HepG2 (cell line): Measurements from ENCODE around the gene PCDHB15. TPM values are rescaled to one million over a fixed set of nuclear protein-coding genes. Genes with fewer than 3 reads are reported as not detected.
"Not testable (repeated sequence)": the region's sequence is repeated elsewhere in the genome, so short reads cannot be mapped to it uniquely, and the experiment has no call there.

ENCODE experiments used
- ATAC-seq: fragments of 200-7000 bp; cut with Tn5 transposase; 3 replicates; pipeline ENCODE4 v1.9.1; 2020; ENCODE audit warnings: mild to moderate bottlenecking, moderate library complexity
- BruUV-seq: library from RNA; stranded (reverse); fragments of 400-500 nt; replicated peaks from 2 replicates; lab custom pipeline; 2021; lab: Mats Ljungman, UMichigan
- CTCF ChIA-PET: fragments of 300-600 bp; formaldehyde crosslinking; extraction: SDS; loops from one replicate; lab custom pipeline; 2021; ENCODE audit warnings: low total read pairs, inconsistent platforms, low intra/inter-chr PET ratio; lab: Yijun Ruan, JAX
- POLR2A ChIA-PET: fragments of 350-600 bp; sonication (Branson Sonifier 250); formaldehyde crosslinking; loops from one replicate; lab custom pipeline; 2020; ENCODE audit warnings: antibody characterized with exemption, inconsistent platforms; lab: Yijun Ruan, JAX
- DNase-seq: peaks from one replicate; pipeline ENCODE4 v3.0.0-alpha.2; 2015; ENCODE audit warnings: low spot score
- FAIRE-seq: peaks from 3 replicates; lab custom pipeline; 2011; peaks lifted over from hg19 to GRCh38; lab: Jason Lieb, UNC
- H2AFZ ChIP-seq: one replicate; pipeline ENCODE4 v1.6.1; 2011; ENCODE audit warnings: low read length, inconsistent platforms
- H3K27ac ChIP-seq: fragments of 300-600 bp; 3 replicates; pipeline ENCODE4 v1.8.0; 2011; ENCODE audit warnings: mixed run types, mild to moderate bottlenecking, mixed read lengths, low read length, inconsistent platforms; ENCODE audit not compliant: insufficient read depth; ENCODE audit errors: extremely low read length
- H3K27me3 ChIP-seq, 2 experiments: fragments of 200-600 bp in 1 of 2; 2 replicates in 1 of 2; 3 replicates in 1 of 2; pipeline versions ENCODE4 v1.6.0 to v1.8.0; 2011; ENCODE audit warnings: low read length in 2 of 2, mild to moderate bottlenecking in 2 of 2, moderate library complexity in 2 of 2, inconsistent platforms in 1 of 2; ENCODE audit not compliant: insufficient read depth in 2 of 2, control insufficient read depth in 1 of 2
- H3K36me3 ChIP-seq, 2 experiments: fragments of 200-600 bp in 1 of 2; replicated peaks in 1 of 2; 2 replicates in 1 of 2; 3 replicates in 1 of 2; pipeline versions ENCODE4 v1.5.1 to v1.8.0; 2011; ENCODE audit warnings: low read length in 2 of 2, inconsistent platforms in 1 of 2; ENCODE audit not compliant: insufficient read depth in 2 of 2, control insufficient read depth in 1 of 2
- H3K4me1 ChIP-seq: 2 replicates; pipeline ENCODE4 v1.5.1; 2012; ENCODE audit warnings: low read length, inconsistent platforms; ENCODE audit not compliant: insufficient read depth
- H3K4me2 ChIP-seq: 2 replicates; pipeline ENCODE4 v1.6.0; 2011; ENCODE audit warnings: low read depth, low read length, inconsistent platforms
- H3K4me3 ChIP-seq, 3 experiments: fragments of 200-600 bp in 1 of 3; sonication (generic), shearing (Covaris generic) in 1 of 3; replicated peaks in 1 of 3; 2 replicates each; pipeline ENCODE4 v1.5.1; 2011 to 2016; ENCODE audit warnings: low read length in 3 of 3, inconsistent platforms in 2 of 3, low read depth in 2 of 3, mild to moderate bottlenecking in 2 of 3, control low read depth in 1 of 3, mixed read lengths in 1 of 3; ENCODE audit not compliant: insufficient read depth in 1 of 3
- H3K79me2 ChIP-seq: one replicate; pipeline ENCODE4 v1.6.1; 2011; ENCODE audit warnings: low read length, inconsistent platforms; ENCODE audit not compliant: insufficient read depth
- H3K9ac ChIP-seq: 2 replicates; pipeline ENCODE4 v1.6.0; 2011; ENCODE audit warnings: mild to moderate bottlenecking, low read depth, low read length, inconsistent platforms; ENCODE audit not compliant: insufficient read depth
- H3K9me3 ChIP-seq: 2 replicates; pipeline ENCODE4 v1.5.1; 2012; ENCODE audit warnings: mild to moderate bottlenecking, low read length
- H4K20me1 ChIP-seq: 2 replicates; pipeline ENCODE4 v1.6.0; 2011; ENCODE audit warnings: inconsistent platforms, mild to moderate bottlenecking, low read length, moderate library complexity; ENCODE audit not compliant: insufficient read depth
- FOXK2 ChIP-seq: fragments of 450-650 bp; IDR thresholded peaks from 2 replicates; pipeline ENCODE4 v1.6.1; 2016
- HNF4A ChIP-seq: sonication (generic); formaldehyde crosslinking; IDR thresholded peaks from 2 replicates; pipeline ENCODE4 v1.4.0; 2020; ENCODE audit warnings: missing genetic modification reagents
- MNT ChIP-seq: fragments of 450-650 bp; IDR thresholded peaks from 2 replicates; pipeline ENCODE4 v1.6.1; 2016
- NR3C1 ChIP-seq: sonication (generic); formaldehyde crosslinking; IDR thresholded peaks from 2 replicates; pipeline ENCODE4 v1.4.0; 2020; ENCODE audit warnings: missing genetic modification reagents
- RBM22 ChIP-seq: fragments of 200-400 bp; formaldehyde crosslinking; optimal IDR thresholded peaks from 2 replicates; pipeline ENCODE3; 2017; ENCODE audit warnings: mild to moderate bottlenecking, low read length, moderate library complexity
- WGBS: methylation state at CpG from one replicate; pipeline ENCODE4 v1.1.6; 2017; ENCODE audit warnings: low lambda C conversion rate; 5-methylcytosine and 5-hydroxymethylcytosine counted together
- in situ Hi-C: cut with HindIII; loops from 2 replicates; pipeline ENCODE4 v1.10.0; 2017; ENCODE audit warnings: low pct_unique_long_range_greater_than_20kb; ENCODE audit not compliant: extremely low pct_ligation_motif_present
- intact Hi-C: fragments of 100-400 bp; cut with micrococcal nuclease; formaldehyde crosslinking; loops from one replicate; pipeline ENCODE4 v1.10.0; 2022; ENCODE audit not compliant: unreplicated experiment
- polyA plus RNA-seq, 8 experiments: library from polyadenylated mRNA; depleted of rRNA in 3 of 8; stranded (reverse) in 7 of 8; unstranded in 1 of 8; fragments of >200 nt; fragmentation: Illumina TruSeq in 4 of 8; extraction: Trizol in 4 of 8; gene quantifications; 2 replicates each; pipeline versions ENCODE4 v1.2.1 to v1.2.3, GENCODE V29; 2011 to 2016; ENCODE audit warnings: low read depth in 4 of 8, missing spikeins in 1 of 8, mixed read lengths in 1 of 8; ENCODE audit not compliant: insufficient read depth in 1 of 8
- total RNA-seq, 5 experiments: library from RNA; depleted of rRNA; stranded (reverse); fragments of >200 nt; fragmentation: Illumina TruSeq; extraction: Trizol; gene quantifications; 2 replicates each; pipeline ENCODE4 v1.2.3, GENCODE V29; 2016; ENCODE audit warnings: low read depth in 1 of 5

PCDHB15 gene
- total and polyA plus RNA-seq, 2 of the 13 experiments (the other 11 are each of a cell fraction or from before 2014, with no cell fraction given), result 0.22 to 0.26 TPM

GRCh38 chr5:141223112-141223783 is 21.9 kb upstream of the PCDHB15 start, which contains the start of gene PCDHB14 (continued):
- no peak for TF ChIP-seq MNT
- no peak for TF ChIP-seq NR3C1 (CRISPR knock-in tag)
- TF ChIP-seq RBM22, result no peak
- TF ChIP-seq FOXK2, result no peak
- TF ChIP-seq HNF4A (CRISPR knock-in tag), result no peak

- in situ Hi-C loops (loop anchor here (5.0 kb wide), 1 partner anchor 337 kb away; no protein-coding TSS in a partner anchor), intact Hi-C loops (loop anchor here (5.0 kb wide), 1 partner anchor 297 kb away; no protein-coding TSS in a partner anchor)
- H3K27ac ChIP-seq, H3K4me2 ChIP-seq, H2AFZ ChIP-seq, H3K4me3 ChIP-seq, H3K4me1 ChIP-seq, CTCF ChIA-PET, BruUV-seq, ATAC-seq, FAIRE-seq, H3K9me3 ChIP-seq, H3K9ac ChIP-seq, H3K27me3 ChIP-seq, H4K20me1 ChIP-seq, POLR2A ChIA-PET, DNase-seq, H3K79me2 ChIP-seq, H3K36me3 ChIP-seq: not testable (repeated sequence)
- WGBS, result 80% methylated on average over 8 of the region's 40 CpGs
These were observed 20.4 kb upstream of the PCDHB15 start for GRCh38 chr5:141224844-141225243.

- H4K20me1 ChIP-seq, BruUV-seq, H3K9me3 ChIP-seq, H3K4me3 ChIP-seq, H3K4me2 ChIP-seq, H3K27ac ChIP-seq, H2AFZ ChIP-seq, DNase-seq, POLR2A ChIA-PET, CTCF ChIA-PET, intact Hi-C loops, in situ Hi-C loops, H3K4me1 ChIP-seq, FAIRE-seq, H3K36me3 ChIP-seq, H3K9ac ChIP-seq, H3K79me2 ChIP-seq, ATAC-seq, H3K27me3 ChIP-seq: not testable (repeated sequence)
- 72% methylated on average over 18 of the region's 30 CpGs for WGBS
These were observed 19.8 kb upstream of the PCDHB15 start for GRCh38 chr5:141225421-141225820.
